Activated naive CD4-positive, alpha-beta T cell treated with Interleukin-2 at 50 U/mL for 16 hours (primary cell): ENCODE measurements around the gene SLC14A1.
A peak's percentile ranks its signal among the peaks of the same experiment; 100 is the strongest.

Experiments
- DNase-seq: peaks from one replicate; pipeline ENCODE4 v3.0.0-alpha.2; 2020

SLC14A1 gene

GRCh38 chr18:45723567-45724355, at the start of gene SLC14A1:
SLC14A1 (plus strand) TSS chr18:45724181; CDS start chr18:45730321, 6,140 bp downstream.
- DNase-seq, result no peak

- DNase-seq, result no peak
Measured at GRCh38 chr18:45677276-45677807, 46.6 kb upstream of the SLC14A1 start.

- DNase-seq, result no peak
Measured at GRCh38 chr18:45678441-45678840, 45.5 kb upstream of the SLC14A1 start.

DNA sequence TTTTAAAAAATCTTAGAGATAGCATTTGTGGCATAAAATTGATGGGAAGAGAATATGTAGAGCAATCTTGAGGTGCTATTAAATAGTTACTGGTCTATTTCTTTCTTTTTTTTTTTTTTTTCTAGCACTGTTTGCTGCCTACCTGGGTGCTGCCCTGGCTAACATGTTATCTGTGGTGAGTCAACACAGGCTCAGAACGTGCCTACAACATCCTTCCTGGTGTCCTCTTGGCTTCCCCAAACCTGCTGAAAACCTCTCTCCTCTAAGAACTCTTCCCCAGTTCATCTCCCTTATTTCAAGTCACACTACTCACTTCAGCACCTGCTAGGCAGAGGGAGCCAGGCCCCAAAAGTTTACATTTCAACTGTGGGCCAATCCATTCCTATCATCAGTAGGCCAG, 45.1 kb upstream of the SLC14A1 start:
- no peak for DNase-seq

GRCh38 chr18:45680066-45680690, 43.8 kb upstream of the SLC14A1 start:
- no peak for DNase-seq

GRCh38 chr18:45682181-45682580, 41.8 kb upstream of the SLC14A1 start:
- DNase-seq, result no peak

DNA sequence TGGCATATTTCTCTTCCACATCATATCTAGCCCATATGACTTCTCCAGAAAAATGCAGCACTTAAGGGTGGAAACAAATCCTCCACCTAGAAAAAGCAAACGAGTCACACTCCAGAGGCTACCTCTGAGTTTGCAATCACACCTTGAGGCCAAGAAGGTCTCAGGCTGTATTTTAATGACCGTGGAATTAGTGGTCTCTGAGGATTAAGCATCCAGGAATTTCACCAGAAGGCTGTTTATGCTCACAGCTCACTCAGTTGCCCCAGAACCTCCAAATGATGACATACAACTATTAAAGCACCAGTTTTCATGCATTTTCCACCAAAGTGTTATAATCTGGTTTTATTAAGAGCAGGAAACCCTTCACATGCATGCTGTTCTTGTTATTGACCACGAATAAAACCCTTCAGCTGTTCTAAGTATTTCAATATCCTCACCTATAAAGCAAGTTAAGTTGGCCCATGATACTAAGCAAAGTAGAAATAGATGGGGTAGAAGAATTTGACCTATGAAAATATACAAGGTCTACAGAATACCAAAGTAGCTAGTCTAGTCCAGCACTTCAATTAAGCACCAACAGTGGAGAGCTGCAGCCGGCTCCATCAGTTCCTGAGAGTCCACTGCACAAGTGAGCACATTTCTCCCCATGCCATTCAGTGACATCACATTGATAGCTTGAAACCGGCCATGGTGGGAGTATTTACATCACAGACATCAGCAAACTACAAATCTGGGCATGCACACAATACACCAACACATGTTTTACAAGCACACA, 39.5 kb upstream of the SLC14A1 start:
- DNase-seq, result no peak

DNA sequence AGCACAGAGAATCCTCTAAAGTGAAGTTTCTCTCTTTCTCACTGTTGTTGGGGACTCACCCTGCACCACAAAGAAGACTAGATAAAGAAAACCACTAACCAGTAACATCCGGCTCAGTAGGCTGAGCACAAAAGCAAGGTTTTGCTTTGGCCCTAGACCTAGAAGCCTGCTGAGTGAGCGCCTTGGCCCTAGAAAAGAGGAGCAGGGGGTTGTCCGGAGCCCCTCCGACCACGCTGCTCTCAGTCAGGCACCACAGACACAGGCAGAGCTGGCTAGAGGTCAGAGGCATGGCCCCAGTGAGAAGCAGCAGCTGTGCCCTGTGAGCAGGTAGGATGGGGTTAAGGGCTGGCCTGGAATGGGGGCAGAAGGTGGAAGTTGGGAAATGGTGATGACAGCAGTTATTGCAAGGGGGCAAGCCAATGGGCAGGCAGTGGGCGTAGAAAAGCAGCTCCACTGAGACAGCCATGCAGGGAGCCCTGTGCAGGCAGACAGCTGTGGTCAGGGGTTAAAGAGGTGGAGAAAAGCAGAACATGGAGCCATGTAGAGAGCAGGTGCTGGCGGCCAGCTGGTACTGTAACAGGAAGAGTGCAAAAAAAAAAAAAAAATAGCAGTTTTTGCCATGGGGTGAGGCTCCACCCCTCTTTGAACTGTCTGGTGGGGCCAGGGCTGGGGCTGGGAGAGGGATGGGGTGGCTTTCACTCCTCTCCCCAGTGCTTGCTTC, 36.9 kb upstream of the SLC14A1 start:
- DNase-seq, result peak; percentile 40

GRCh38 chr18:45687621-45688020, 36.4 kb upstream of the SLC14A1 start:
- DNase-seq, result no peak

- no peak for DNase-seq
Measured at GRCh38 chr18:45688113-45688512, 35.9 kb upstream of the SLC14A1 start.

GRCh38 chr18:45688833-45689232, 35.1 kb upstream of the SLC14A1 start:
- peak; percentile 60 for DNase-seq

DNA sequence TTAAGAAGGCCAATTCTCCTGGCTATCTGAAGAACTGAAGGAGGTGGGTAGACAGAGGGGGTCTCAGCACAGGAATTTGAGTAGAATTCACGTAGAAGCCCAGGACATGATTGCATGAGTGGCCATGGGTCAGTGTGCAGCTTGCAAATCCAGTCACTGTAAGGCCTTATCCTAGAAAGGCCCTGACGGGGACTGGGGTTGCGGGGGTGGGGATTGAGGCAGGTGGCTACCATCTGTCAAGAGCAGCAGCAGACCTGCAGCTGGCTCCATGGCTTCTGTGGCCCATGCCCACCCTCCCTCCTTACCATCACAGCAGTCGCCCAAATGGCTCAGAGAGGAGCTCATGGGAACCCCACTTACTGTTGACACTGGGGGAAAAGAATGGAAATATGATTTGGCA, 34.6 kb upstream of the SLC14A1 start:
- no peak for DNase-seq

- DNase-seq, result peak; percentile 76
Measured at GRCh38 chr18:45690975-45691815, 32.8 kb upstream of the SLC14A1 start.

DNA sequence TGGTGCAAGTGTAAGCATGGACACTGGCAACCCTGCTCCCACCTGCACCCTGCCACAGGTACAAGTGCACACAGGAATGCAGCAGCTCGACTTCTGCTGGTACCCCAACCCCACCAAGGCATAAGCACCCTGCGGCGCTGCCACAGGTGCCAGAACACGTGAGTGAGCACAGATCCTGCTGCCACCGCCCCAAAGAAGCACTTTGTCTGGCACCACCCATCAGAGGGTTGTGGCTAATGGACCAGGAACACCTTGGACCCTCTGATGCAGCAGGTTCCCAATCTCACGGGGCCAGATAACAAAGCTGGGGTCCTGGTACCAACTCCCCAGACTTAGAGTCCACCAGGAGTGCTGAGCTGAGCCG, 32.2 kb upstream of the SLC14A1 start:
- DNase-seq, result no peak

DNA sequence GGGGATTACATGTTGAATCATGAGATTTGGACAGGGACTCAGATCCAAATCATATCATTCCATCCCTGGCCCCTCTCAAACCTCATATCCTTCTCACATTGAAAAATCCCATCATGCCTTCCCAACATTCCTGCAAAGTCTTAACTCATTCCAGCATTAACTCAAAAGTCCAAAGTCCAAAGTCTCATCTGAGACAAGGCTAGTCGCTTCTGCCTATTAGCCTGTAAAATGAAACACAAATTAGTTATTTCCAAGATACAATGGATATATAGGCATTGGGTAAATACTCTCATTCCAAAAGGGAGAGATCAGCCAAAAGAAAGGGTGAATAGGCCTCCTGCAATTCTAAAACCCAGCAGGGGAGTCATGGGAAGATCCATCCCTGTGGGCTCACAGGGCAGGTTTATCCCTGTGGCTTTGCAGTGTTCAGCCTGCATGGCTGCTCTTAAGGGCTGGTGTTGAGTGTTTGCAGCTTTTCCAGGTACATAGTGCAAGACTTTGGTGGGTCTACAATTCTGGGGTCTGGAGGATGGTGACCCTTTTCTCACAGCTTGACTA, 21.2 kb upstream of the SLC14A1 start:
- no peak for DNase-seq

DNA sequence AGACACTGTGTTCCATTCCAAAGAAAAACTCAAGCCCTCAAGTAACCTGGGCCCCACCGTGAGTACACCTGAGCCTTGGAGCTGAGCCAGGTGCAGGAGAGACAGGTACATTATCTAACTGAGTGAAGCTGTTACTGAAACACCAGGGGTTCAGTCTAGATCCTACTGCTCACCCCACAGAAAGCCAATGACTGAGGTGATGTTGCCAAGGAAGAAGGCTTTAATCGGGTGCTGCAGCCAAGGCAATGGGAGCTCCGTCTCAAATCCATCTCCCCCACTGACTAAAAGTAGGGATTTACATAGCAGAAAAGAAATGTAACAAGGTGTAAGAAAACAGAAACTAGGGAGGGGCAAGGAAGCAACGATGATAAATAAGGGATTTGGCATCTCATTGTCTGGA, 15.2 kb upstream of the SLC14A1 start:
- DNase-seq, result no peak

- no peak for DNase-seq
Measured at GRCh38 chr18:45712061-45712460, 11.9 kb upstream of the SLC14A1 start.

DNA sequence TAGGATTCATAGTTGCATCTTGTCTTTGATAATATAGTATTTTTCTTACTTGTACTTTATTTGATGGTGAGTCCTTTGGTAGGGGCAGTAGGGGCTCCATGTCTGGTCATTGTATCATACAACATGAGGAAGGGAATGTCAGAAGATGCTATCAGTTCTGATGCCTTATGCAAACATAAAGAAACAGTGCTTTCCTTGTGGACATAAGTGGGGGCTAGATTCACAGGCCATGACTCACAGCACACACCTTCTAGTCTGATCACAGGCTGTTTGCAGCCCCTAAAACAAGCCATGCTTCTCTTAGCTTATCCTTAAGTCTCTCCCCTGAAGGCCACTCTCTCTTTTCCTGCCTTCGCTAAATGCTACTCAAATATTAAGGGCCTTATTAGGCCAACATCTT, 10.7 kb upstream of the SLC14A1 start:
- no peak for DNase-seq

GRCh38 chr18:45715212-45715780, 8.7 kb upstream of the SLC14A1 start:
- DNase-seq, result no peak

DNA sequence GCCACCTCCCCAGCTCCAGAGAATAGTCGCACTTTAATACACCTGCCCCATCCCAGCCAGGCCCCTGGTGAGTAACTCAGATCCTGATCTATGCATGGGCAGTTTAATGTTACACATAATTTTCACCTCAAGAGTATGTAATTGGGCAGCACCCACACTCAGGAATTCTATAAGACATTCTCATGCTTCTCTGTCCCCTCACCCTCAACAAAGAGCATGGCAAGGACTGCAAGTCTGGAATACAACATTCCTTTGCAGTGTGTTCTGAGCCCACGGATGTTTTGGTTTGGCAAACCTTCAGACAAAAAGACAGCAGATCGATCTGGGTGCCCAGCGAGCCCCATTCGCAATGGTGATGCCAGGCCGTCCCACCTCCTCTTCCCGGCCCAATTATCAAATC, 4.9 kb upstream of the SLC14A1 start:
- DNase-seq, result no peak

DNA sequence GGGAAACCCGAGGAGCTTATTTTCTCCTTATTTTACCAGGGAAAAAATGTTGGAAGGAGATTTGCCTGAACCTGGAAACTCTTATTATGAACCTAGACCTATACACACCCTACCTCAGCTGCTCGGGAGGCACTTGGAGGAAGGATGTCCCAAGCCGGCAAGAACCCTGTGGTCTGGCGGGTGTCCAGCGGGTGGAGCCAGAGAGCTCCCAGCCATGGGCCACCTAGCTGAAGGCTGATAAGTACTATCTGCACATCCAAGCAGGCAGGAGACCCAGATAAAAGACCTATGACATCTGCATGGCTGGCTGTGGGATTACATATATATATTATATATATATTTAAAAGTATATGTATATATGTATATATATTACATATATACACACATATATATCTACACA, 1.1 kb upstream of the SLC14A1 start:
- DNase-seq, result peak; percentile 76
